Stimulated activated CD4-positive, alpha-beta T cell treated with anti-CD3 and anti-CD28 coated beads, TNF-alpha, amount 100 ng/mL, for 1 hour (primary cell): ENCODE measurements around the gene ATRIP.

ENCODE experiments used
- DNase-seq, 3 donors: peaks; one replicate each; pipeline ENCODE4 v3.0.0-alpha.2; 2020; ENCODE audit warnings: low read depth in 3 of 3, low spot score in 1 of 3

ATRIP gene

GRCh38 chr3:48423241-48423882 is 23.2 kb upstream of the ATRIP start:
- DNase-seq = no peak

GRCh38 chr3:48423883-48424695 is 22.4 kb upstream of the ATRIP start:
- no peak for DNase-seq

GRCh38 chr3:48425281-48425812 is 21.2 kb upstream of the ATRIP start:
- DNase-seq = no peak

GRCh38 chr3:48426401-48426909 is 20.1 kb upstream of the ATRIP start:
- no peak for DNase-seq

GRCh38 chr3:48426944-48427629 is 19.4 kb upstream of the ATRIP start:
- DNase-seq = no peak

GRCh38 chr3:48427630-48427962 is 18.9 kb upstream of the ATRIP start:
- no peak for DNase-seq

GRCh38 chr3:48428088-48428571 is 18.4 kb upstream of the ATRIP start:
- no peak for DNase-seq

GRCh38 chr3:48428572-48429316 is 17.8 kb upstream of the ATRIP start:
- peak in 1 of 3 donors; percentile 7 for DNase-seq

GRCh38 chr3:48429317-48429959 is 17.1 kb upstream of the ATRIP start:
- peak; percentile 18 to 48 (median 31) for DNase-seq

- DNase-seq = peak in 1 of 3 donors; percentile 7
Observed at GRCh38 chr3:48429960-48430707, 16.4 kb upstream of the ATRIP start, which contains the start of gene PLXNB1. TSS of gene PLXNB1 (minus strand) at chr3:48430086. CDS start at chr3:48424611, 5,475 bp downstream.

GRCh38 chr3:48430708-48431101 is 15.8 kb upstream of the ATRIP start:
- no peak for DNase-seq

GRCh38 chr3:48431224-48432029 is 15.1 kb upstream of the ATRIP start:
- DNase-seq = no peak

GRCh38 chr3:48432411-48433371 is 13.8 kb upstream of the ATRIP start:
- DNase-seq = no peak

GRCh38 chr3:48433472-48434118 is 12.9 kb upstream of the ATRIP start:
- DNase-seq = no peak

GRCh38 chr3:48434591-48435222 is 11.8 kb upstream of the ATRIP start:
- no peak for DNase-seq

GRCh38 chr3:48435223-48435595 is 11.3 kb upstream of the ATRIP start:
- DNase-seq = no peak
